GM10266 (cell line): ENCODE measurements around the gene SESN2.

ENCODE experiments used
- DNase-seq: peaks from one replicate; pipeline ENCODE4 v3.0.0; 2012; ENCODE audit errors: extremely low spot score
- CTCF ChIP-seq: IDR thresholded peaks from 2 replicates; pipeline ENCODE4 v1.5.1; 2012; ENCODE audit warnings: mild to moderate bottlenecking, low read depth; ENCODE audit not compliant: control insufficient read depth, insufficient read depth; ENCODE audit errors: missing control alignments

Gene SESN2

GRCh38 chr1:28244549-28245251 lies 14.6 kb upstream of the SESN2 start:
- TF ChIP-seq CTCF = no peak
- peak; percentile 48 for DNase-seq

GRCh38 chr1:28246427-28246832 lies 12.9 kb upstream of the SESN2 start:
- DNase-seq = no peak
- no peak for TF ChIP-seq CTCF

- TF ChIP-seq CTCF = no peak
- no peak for DNase-seq
These were observed 11.6 kb upstream of the SESN2 start for GRCh38 chr1:28247612-28248272.

GRCh38 chr1:28248273-28249012 lies 10.9 kb upstream of the SESN2 start:
- DNase-seq = peak; percentile 65

GRCh38 chr1:28249013-28249865 lies 10.1 kb upstream of the SESN2 start:
- no peak for DNase-seq
- TF ChIP-seq CTCF = no peak

More at GRCh38 chr1:28248273-28249012, 10.9 kb upstream of the SESN2 start:
- peak; percentile 94 for TF ChIP-seq CTCF

GRCh38 chr1:28249866-28250295 lies 9.4 kb upstream of the SESN2 start:
- no peak for DNase-seq
- no peak for TF ChIP-seq CTCF
